H7 (cell line): ENCODE measurements around the gene RPL3. TPM values are rescaled to one million over a fixed set of nuclear protein-coding genes. Genes with fewer than 3 reads are reported as not detected.

ENCODE experiments used
- DNase-seq: peaks from one replicate; pipeline ENCODE4 v3.0.0; 2012
- H3K27me3 ChIP-seq: 2 replicates; pipeline ENCODE4 v1.6.0; 2011; ENCODE audit warnings: mild to moderate bottlenecking, low read length; ENCODE audit not compliant: control insufficient read depth, insufficient read depth
- H3K36me3 ChIP-seq: replicated peaks from 2 replicates; pipeline ENCODE4 v1.5.1; 2011; ENCODE audit warnings: low read length; ENCODE audit not compliant: control insufficient read depth, insufficient read depth
- H3K4me3 ChIP-seq: 2 replicates; pipeline ENCODE4 v1.5.1; 2011; ENCODE audit warnings: low read depth, mild to moderate bottlenecking, control low read depth, low read length, moderate library complexity; ENCODE audit not compliant: insufficient read depth
- total RNA-seq: library from RNA; depleted of rRNA; stranded (reverse); fragments of >200 nt; shearing (Covaris generic); gene quantifications from 2 replicates; pipeline ENCODE4 v1.2.3, GENCODE V29; 2014; rRNA removed

The RPL3 gene
- total RNA-seq, 1 experiment from 2014 or later = 3,029 TPM

DNA sequence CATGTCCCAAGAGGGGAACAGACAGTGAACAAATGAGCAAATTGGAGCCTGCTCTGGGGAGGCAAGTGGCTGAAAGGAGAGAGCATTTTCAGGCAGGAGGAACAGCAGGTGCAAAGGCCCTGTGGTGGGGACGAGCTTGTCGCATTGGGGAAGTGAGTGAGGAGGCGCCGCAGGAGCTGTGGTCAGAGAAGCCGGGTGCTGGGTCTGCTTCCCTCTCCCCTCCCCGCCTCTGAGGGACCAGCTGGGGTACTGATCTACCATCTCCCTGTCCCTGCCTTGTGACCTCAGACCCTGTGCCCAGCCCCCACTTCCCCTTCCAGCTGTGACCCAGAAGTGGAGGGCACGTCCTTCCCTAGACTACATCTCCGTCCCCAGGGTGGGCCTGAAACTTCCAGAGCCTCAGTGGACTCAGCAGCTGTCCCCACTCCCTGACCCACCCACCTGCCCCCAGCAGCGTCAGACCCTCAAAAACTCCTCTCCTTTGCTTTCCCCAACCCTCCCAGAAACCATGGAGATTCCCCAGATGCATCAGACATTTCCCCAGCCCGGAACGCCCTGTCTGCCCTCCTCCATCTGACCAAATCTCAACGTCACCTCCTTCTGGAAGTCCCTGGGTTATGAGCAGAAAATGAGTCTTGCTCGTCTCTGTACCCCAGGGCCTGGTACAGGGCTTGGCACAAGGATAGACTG lies 54.9 kb downstream of the RPL3 start:
- no peak for DNase-seq
- no peaks in the 10 kb centered on the region for H3K27me3 ChIP-seq
- H3K36me3 ChIP-seq = no peaks in the 10 kb centered on the region
- H3K4me3 ChIP-seq = no peak overlapping the region

DNA sequence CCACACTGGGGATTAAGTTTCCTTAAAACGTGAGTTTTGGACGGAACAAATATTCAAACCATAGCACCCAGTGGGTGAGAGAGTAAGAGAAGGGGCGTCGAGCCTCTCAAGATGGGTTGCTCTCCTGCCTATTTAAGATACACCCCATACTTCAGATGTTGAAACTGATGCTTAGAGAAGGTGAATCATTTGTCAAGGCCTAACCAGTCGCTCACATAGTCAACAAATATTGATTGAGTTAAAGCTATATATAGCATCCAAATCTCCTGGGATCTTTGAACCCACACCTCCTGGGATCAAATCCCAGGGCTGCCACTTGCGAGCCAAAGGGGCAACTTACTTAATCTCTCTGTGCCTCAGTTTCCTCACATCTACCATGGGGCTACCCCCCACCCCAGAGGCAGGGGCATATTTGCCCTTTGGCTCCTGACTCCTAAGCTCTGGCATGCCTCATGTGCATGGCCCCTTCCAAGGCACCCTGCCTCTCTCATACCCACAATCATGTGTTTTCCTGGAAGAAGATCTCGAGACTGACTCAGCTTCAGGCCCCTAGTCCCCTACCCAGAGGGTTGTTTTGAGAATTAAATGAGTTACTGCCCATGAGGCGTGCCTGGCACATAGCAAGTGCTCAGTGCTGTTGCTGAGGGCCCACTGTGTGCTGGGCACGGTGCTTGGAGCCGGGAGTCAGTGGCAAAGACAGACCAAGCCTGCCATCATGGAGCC lies 55.6 kb downstream of the RPL3 start:
- DNase-seq = no peak
- no peaks in the 10 kb centered on the region for H3K36me3 ChIP-seq
- no peak overlapping the region for H3K4me3 ChIP-seq
- no peaks in the 10 kb centered on the region for H3K27me3 ChIP-seq

Other genes with a start within 250 kb of the RPL3 start
- gene APOBEC3G, start 242.3 kb downstream of the RPL3 start, total RNA-seq = 3.0 and 4.2 TPM in 2 replicates
- gene APOBEC3H, start 222.4 kb downstream of the RPL3 start, total RNA-seq = 0.52 TPM in 1 of 2 replicates, not detected in the other
- 4.5 and 5.4 TPM in 2 replicates for gene CBX7, start 166.9 kb downstream of the RPL3 start, total RNA-seq
- 7.2 and 8.5 TPM in 2 replicates for gene PDGFB, start 74.6 kb downstream of the RPL3 start, total RNA-seq
- 24.4 and 37.9 TPM in 2 replicates for gene SYNGR1, start 30.4 kb upstream of the RPL3 start, total RNA-seq
- 27.1 and 33.4 TPM in 2 replicates for gene TAB1, start 80.2 kb upstream of the RPL3 start, total RNA-seq
- 5.0 and 6.5 TPM in 2 replicates for gene MGAT3, start 137.4 kb upstream of the RPL3 start, total RNA-seq
- 26.4 and 28.3 TPM in 2 replicates for gene MIEF1, start 182.7 kb upstream of the RPL3 start, total RNA-seq
- 466 and 503 TPM in 2 replicates for gene ATF4, start 200.9 kb upstream of the RPL3 start, total RNA-seq
- gene RPS19BP1, start 213.1 kb upstream of the RPL3 start, total RNA-seq = 154 and 210 TPM in 2 replicates